Liver (tissue), 3 donors: ENCODE data around the gene TRIM33.

Experiments used
- FOXA2 ChIP-seq: IDR thresholded peaks from 2 replicates; pipeline ENCODE4 v1.6.1; 2016; ENCODE audit warnings: antibody characterized with exemption
- HNF4G ChIP-seq: IDR thresholded peaks from 2 replicates; pipeline ENCODE4 v1.6.1; 2016; ENCODE audit warnings: antibody characterized with exemption
- MAX ChIP-seq: IDR thresholded peaks from 2 replicates; pipeline ENCODE4 v1.6.1; 2016; ENCODE audit warnings: antibody characterized with exemption
- NR2F2 ChIP-seq: IDR thresholded peaks from 2 replicates; pipeline ENCODE4 v1.6.1; 2016; ENCODE audit warnings: antibody characterized with exemption
- RAD21 ChIP-seq, 2 donors: IDR thresholded peaks; 2 replicates each; pipeline ENCODE4 v1.6.1; 2016; ENCODE audit warnings: antibody characterized with exemption in 2 of 2, mild to moderate bottlenecking in 2 of 2
- SP1 ChIP-seq: IDR thresholded peaks from 2 replicates; pipeline ENCODE4 v1.6.1; 2018; ENCODE audit warnings: antibody characterized with exemption, mild to moderate bottlenecking
- YY1 ChIP-seq: IDR thresholded peaks from 2 replicates; pipeline ENCODE4 v1.6.1; 2016; ENCODE audit warnings: antibody characterized with exemption, mild to moderate bottlenecking
- TF ChIP-seq, protein P1 (sequence below): fragments of 150-350 bp; IDR thresholded peaks from 2 replicates; pipeline ENCODE4 v1.5.1; 2017; ENCODE audit warnings: improper control_type of control experiment, low read depth, low read length; ENCODE audit not compliant: missing input control
- TF ChIP-seq, protein P2 (sequence below): IDR thresholded peaks from 2 replicates; pipeline ENCODE4 v1.6.1; 2016; ENCODE audit warnings: antibody characterized with exemption
- donor health status: healthy.
- donor health status: healthy.

- TF ChIP-seq, protein P1, sequence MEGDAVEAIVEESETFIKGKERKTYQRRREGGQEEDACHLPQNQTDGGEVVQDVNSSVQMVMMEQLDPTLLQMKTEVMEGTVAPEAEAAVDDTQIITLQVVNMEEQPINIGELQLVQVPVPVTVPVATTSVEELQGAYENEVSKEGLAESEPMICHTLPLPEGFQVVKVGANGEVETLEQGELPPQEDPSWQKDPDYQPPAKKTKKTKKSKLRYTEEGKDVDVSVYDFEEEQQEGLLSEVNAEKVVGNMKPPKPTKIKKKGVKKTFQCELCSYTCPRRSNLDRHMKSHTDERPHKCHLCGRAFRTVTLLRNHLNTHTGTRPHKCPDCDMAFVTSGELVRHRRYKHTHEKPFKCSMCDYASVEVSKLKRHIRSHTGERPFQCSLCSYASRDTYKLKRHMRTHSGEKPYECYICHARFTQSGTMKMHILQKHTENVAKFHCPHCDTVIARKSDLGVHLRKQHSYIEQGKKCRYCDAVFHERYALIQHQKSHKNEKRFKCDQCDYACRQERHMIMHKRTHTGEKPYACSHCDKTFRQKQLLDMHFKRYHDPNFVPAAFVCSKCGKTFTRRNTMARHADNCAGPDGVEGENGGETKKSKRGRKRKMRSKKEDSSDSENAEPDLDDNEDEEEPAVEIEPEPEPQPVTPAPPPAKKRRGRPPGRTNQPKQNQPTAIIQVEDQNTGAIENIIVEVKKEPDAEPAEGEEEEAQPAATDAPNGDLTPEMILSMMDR = no peak
- no peak for TF ChIP-seq RAD21 (IDR thresholded peaks at IDR 0.05)
- no peak for TF ChIP-seq YY1
- no peak for TF ChIP-seq MAX
- no peak for TF ChIP-seq NR2F2
- no peak for TF ChIP-seq FOXA2
- TF ChIP-seq, protein P2, sequence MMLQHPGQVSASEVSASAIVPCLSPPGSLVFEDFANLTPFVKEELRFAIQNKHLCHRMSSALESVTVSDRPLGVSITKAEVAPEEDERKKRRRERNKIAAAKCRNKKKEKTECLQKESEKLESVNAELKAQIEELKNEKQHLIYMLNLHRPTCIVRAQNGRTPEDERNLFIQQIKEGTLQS = no peak
- no peak for TF ChIP-seq HNF4G
- no peak for TF ChIP-seq SP1
These were observed 11.2 kb upstream of the TRIM33 start for GRCh38 chr1:114522264-114522575.
